Measurements from ENCODE around the gene PTDSS2. TPM values are rescaled to one million over a fixed set of nuclear protein-coding genes. Genes with fewer than 3 reads are reported as not detected.

Gene PTDSS2
- total RNA-seq, 4 donors from 2014 or later, result 33.0 to 45.2 (median 39.0) TPM

GRCh38 chr11:489610-490185, 39.6 kb downstream of the PTDSS2 start:
- ATAC-seq (ENCODE audit: low FRiP score) (no peak), DNase-seq (ENCODE audit: low spot score) (no peak)
- TF ChIP-seq CTCF (IDR thresholded peaks at IDR 0.05), result no peak

DNA sequence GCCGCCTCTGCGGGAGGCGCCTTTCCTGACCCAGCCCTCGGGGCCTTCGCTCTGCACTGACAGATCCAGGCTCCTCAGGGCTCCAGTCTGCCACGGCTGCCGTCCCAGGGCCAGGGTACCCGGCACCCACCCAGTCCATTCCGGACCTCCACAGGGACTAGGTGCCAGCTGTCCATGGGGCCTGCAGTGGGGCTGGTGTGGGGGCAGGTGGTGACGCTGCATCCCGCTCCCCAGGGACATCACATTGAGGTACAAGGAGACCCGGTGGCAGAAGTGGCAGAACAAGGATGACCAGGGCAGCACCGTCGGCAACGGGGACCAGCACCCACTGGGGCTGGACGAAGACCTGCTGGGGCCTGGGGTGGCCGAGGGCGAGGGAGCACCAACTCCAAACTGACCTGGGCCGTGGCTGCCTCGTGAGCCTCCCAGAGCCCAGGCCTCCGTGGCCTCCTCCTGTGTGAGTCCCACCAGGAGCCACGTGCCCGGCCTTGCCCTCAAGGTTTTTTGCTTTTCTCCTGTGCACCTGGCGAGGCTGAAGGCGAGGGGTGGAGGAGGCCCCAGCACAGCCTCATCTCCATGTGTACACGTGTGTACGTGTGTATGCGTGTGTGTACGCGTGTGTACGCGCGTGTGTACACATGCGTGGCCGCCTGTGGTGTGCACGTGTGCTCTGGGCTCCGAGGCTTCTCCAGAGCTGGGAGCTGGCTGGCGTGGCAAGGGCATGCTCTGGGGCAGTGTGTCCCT, 40.3 kb downstream of the PTDSS2 start:
- no peak for ATAC-seq (ENCODE audit: low FRiP score)
- no peak for DNase-seq (ENCODE audit: low spot score)
- TF ChIP-seq CTCF (IDR thresholded peaks at IDR 0.05), result no peak

GRCh38 chr11:490930-491260, 40.8 kb downstream of the PTDSS2 start:
- no peak for DNase-seq (ENCODE audit: low spot score)
- no peak for ATAC-seq (ENCODE audit: low FRiP score)
- TF ChIP-seq CTCF (IDR thresholded peaks at IDR 0.05), result no peak

DNA sequence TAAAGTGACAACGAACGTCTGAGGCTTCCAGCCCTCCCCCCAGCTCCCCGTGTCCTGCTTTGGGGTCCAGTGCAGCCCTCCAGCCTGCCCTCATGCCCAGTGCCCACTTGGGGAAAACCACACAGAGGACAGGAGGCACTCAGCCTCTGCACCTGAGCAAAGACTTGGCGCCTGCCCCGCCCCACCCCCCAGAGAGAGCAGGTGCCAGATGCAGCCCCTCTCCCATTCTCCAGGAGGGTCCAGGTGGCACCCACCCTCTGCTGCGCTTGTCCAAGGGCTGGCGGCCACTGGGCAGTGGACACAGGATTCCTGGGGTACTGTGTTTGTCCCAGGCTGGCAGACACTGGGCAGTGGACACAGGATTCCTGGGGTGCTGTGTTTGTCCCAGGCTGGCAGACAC, 41.3 kb downstream of the PTDSS2 start:
- ATAC-seq (ENCODE audit: low FRiP score) (no peak), DNase-seq (ENCODE audit: low spot score) (no peak)
- no peak for TF ChIP-seq CTCF (IDR thresholded peaks at IDR 0.05)

DNA sequence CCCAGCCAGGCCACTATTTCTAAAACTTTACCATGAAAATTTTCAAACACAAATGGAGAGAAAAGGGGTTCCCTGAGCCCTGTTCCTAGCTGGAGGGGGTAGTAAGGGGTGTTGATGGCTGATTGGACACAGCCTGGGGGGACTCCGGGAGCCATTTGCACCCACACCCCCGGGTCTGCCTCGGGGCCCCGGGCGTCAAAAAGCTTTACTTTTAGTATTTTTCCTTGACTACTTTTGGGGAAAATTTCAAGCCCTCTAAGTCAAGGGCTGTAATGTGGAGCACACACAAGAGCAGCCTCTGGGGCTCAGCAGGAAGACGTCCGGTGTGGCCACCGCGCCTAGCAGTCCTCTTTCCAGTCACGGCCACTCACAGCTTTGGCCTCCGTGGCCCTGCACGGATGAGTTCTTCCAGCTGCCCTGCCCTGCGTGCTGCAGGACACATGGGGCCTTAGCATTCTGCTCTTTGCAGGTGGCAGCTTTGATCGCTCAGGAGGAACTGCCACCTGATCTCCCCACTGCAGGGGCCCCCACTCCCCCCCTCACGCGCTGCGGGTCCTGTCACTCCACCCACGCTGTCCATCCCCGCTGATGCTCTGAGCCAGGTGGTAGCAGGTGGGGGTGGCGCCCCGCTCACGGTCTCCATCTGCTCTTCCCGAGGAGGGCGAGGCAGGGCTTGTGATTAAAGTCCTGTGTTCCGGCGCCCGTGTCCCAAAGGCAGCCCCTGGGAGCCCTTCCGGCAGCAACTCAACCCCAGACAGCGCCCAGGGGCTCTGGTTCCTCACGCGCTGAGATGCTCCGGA, 42.5 kb downstream of the PTDSS2 start:
- ATAC-seq (ENCODE audit: low FRiP score), result no peak
- TF ChIP-seq CTCF (IDR thresholded peaks at IDR 0.05), result no peak
- no peak for DNase-seq (ENCODE audit: low spot score)

DNA sequence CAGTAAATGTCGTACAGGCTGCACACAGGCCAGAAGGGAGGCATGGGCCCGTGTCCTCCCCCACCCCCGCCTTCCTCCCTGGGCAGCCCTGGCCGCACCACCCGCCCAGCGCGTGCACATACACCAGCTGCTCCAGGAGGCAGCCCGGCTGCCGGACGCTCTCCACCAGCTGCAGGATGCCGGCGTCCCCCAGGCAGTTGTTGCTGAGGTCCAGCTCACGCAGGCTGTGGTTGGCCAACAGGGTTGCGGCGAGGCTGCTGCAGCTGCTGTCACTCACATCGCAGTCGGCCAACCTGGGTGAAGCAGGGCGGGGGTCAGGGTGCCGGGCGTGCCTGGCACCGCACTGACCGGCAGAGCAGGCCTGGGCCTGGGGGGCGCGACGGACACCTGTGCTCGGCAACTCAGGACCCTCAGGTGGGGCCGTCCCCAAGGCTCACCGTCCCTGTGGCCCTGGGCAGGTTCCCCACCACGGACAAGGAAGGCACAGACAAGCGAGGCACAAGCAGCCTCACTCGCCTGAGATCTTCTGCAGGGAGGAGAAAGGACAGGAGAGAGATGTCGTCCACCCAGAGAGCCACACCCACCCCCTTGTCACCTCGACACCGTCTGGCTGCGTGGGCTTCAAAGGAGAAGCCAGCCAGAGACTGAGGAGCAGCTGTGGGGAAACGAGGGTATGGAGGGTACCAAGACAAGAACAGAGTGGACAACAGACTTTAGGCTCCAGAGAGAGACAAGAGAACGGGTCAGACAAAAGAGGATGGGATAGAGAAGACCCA, 44.9 kb downstream of the PTDSS2 start:
- DNase-seq (ENCODE audit: low spot score) (no peak), ATAC-seq (ENCODE audit: low FRiP score) (no peak)
- TF ChIP-seq CTCF (IDR thresholded peaks at IDR 0.05), result no peak
